GM21723 (cell line): ENCODE data around the gene MAP3K7CL.

Source experiments
- ATAC-seq: cut with Tn5 transposase; IDR thresholded peaks from one replicate; pipeline ENCODE4 v1.9.1; 2021; ENCODE audit warnings: mild to moderate bottlenecking, moderate library complexity; ENCODE audit not compliant: unreplicated experiment

Gene MAP3K7CL

DNA sequence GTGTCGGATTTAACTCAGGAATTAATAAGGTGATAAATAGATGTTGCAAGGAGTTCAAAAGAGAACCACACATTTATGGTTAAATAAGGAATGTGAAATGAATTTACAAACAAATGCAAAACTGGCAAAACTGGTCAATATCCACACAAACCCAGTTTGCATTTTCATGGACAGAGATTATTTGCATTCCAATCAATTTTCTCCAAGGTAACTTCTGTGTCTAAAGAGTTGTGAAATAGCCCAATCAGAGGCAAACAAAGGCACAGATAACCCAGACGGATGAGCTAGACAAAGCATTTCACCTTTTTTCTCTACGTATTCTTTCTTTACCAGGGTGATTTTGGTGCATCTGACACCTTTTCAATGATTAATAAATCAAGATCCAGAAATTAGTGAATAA lies 63.9 kb downstream of the MAP3K7CL start:
- ATAC-seq = no peak

DNA sequence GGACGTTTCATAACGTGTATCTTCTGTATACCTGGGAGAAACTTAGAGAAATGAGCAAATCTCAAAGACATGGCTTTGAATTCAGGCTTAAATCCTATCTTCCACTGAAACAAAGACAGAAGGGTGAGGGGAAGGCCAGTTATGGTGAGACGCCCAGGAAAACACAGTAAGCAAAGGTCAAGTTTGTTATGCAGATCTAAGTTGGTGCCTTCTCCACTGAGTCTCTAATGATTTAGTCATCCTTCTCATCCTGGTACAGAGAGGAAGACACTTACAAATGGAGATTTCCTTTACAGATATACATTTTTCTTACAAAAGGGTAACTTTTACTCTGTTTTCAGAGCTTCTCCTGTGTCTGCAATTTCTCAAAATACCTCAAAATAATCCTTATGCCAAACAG lies 64.4 kb downstream of the MAP3K7CL start:
- no peak for ATAC-seq

GRCh38 chr21:29195981-29196669 lies 65.7 kb downstream of the MAP3K7CL start:
- ATAC-seq = peak; percentile 96

GRCh38 chr21:29196670-29197191 lies 66.3 kb downstream of the MAP3K7CL start:
- ATAC-seq = peak; percentile 30

DNA sequence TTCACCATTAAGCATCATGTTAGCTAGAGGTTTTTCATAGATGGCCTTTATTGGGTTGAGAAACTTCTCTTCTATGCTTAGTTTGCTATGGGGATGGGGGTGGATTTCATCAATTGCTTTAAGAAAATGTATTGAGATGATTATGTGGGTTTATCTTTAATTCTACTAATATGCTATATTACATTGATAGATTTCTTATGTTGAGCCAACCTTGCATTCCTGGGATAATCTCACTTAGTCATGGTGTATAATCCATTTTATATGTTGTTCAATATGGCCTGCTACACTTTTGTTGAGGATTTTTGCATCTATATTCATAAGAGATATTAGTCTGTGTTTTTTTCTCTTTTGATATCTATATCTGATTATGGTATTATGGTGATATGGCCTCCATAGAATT lies 70.7 kb downstream of the MAP3K7CL start:
- no peak for ATAC-seq

GRCh38 chr21:29205009-29205408 lies 74.6 kb downstream of the MAP3K7CL start:
- ATAC-seq = no peak

DNA sequence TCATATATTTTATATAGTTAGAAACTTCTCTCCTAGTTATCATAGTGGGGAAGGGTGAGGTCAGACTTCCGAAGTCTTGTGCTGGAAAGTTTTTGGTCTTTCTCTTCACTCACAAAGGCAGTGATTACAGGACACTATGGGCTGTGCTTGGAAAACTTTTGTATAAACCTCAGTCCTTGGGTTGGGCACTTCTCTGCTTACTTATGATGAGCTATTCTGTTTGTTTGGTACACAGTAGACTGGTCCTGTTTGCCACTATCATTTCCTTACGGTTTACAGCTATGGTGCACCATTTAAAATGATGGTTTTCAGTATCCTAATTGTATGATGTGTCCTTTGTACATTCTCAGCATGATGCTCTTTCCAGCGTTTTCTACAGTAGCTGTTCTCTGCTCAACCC lies 75.5 kb downstream of the MAP3K7CL start:
- ATAC-seq = no peak

DNA sequence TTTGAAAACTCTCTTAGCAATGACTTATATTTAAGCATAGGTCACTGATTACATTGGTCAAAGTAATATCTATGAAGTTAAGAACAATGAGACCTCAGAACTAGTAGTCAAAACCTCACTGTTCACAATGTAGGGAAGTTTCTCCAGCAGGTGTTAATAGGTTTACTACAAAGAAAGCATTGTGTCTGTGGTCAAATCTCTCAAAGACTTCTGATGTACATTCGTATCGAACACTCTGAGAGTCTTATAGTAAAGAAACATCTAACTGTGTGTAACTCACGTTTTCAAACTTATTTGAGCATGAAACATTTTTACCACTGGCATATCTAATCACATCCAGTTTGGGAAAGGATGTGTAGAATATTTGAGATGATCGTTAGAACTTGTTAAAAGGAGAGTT lies 76.0 kb downstream of the MAP3K7CL start:
- ATAC-seq = no peak

DNA sequence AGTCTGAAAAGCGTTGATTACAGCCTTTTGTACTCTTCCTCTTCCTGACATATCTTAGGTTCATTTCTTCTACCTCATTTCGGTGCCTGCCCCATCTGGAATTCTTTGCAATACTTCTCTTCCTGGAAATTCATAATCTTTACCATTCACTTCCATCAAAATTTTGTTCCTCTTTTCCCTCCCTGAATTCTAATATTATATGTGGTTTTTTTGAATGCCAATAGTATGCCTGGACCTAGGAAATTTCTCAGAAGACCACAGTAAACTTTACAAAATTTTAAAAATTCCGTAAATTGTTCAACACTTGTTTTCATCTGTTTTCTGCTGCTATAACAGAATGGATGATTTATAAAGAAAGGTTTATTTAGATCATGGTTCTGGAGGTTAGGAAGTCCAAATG lies 76.8 kb downstream of the MAP3K7CL start:
- no peak for ATAC-seq

DNA sequence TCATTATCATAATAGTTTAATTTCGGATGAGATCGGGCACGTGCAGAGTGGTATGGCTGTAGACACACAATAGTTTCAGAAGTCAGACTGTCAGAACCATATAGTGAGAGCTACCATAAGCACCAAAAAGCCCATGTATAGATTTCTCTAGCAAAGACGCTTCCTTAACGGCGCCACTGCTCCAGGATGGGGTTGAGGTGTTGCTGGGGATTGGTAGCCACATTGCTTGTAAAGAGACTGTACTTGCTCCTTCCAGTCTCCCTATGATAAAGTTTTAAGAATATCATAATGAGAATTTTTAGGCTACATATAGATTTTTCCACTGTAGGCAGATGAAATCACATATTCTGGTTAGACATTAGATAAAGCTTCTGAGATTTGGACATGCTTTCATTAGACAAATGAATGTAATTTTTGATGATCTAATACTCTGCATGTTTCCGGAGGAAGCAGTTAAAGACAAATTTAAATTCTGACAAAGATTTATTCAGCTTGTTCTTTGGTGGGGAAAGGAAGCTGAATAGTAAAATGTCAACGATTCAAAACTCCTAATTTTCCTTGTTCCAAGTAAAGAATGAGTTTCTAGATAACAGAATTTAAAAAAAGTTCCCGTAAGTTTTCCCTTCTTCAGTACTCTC lies 77.7 kb downstream of the MAP3K7CL start:
- ATAC-seq = no peak

GRCh38 chr21:29208682-29209059 lies 78.2 kb downstream of the MAP3K7CL start:
- no peak for ATAC-seq

DNA sequence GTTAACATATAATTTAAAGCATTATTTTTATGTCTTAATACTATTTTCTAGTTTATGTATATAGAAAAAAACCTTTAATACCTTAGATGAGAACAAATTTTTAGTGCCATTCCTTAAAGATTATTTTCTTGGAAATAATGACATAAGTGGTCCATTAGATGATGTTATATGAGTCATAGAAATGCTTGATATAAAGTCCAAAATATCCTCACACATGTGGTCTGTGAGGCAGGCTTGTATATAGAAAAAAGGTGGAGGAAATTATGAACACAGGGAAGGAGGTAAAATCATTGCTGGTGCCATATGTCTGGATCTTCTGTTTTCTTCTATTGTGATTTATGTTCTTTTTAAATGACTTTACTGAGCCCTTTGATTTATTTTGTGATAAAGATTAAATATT lies 79.3 kb downstream of the MAP3K7CL start:
- ATAC-seq = no peak

GRCh38 chr21:29211205-29211604 lies 80.8 kb downstream of the MAP3K7CL start:
- no peak for ATAC-seq

GRCh38 chr21:29212446-29212845 lies 82.0 kb downstream of the MAP3K7CL start:
- no peak for ATAC-seq

- ATAC-seq = no peak
These were observed 83.3 kb downstream of the MAP3K7CL start for GRCh38 chr21:29213513-29214385.

GRCh38 chr21:29215709-29216108 lies 85.3 kb downstream of the MAP3K7CL start:
- ATAC-seq = no peak

DNA sequence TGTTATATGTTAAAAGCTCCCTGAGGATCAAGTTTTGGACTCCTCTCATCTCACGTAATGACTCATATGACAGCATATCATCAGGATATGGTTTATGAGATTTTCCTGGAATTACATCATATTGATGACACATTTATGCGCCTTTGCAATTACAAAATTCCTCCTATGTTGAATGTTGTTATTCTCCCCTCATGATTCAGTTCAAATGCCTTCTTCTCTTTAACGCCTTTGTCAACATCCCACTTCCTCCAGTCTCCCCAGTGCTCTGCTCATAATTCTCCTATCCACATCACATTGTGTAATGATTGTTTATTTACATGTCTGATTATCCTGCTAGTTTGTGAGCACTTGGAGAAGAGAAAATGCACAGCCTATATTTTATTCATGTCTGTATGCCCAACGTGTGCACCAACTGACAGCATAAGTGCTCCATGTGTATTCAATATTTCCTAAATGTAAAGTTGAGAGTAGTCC lies 87.4 kb downstream of the MAP3K7CL start:
- ATAC-seq = no peak

- no peak for ATAC-seq
These were observed 88.3 kb downstream of the MAP3K7CL start for GRCh38 chr21:29218749-29219148.

DNA sequence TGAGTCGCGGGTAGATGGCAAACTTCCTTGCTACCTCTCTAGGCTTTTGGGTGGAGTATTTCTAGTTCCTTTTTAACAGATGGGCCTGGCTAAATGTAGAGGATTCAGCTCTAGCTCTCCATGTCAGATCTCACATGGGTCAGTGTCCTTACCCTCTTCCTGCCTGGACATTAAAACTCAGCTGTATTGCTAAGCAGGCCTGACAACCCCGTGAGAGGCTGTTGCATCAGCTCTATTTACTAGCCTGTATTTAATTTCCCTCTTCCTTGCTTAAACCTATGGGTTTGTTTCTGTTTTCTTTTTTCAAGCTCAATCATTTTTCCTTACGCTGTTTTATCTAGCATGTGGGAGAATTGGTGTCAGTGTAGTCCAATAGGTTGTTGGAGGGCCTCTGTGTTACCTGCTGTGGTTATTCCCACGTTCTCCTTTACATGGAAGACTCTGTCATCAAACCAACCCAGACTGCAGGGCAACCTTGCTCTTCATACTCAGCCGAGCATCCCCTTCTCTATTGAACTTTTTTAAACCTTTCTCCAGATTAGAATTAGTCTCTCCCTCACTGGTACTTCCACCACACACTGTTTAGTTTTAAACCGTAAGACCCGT lies 88.8 kb downstream of the MAP3K7CL start:
- no peak for ATAC-seq

GRCh38 chr21:29221253-29221744 lies 90.9 kb downstream of the MAP3K7CL start:
- no peak for ATAC-seq

DNA sequence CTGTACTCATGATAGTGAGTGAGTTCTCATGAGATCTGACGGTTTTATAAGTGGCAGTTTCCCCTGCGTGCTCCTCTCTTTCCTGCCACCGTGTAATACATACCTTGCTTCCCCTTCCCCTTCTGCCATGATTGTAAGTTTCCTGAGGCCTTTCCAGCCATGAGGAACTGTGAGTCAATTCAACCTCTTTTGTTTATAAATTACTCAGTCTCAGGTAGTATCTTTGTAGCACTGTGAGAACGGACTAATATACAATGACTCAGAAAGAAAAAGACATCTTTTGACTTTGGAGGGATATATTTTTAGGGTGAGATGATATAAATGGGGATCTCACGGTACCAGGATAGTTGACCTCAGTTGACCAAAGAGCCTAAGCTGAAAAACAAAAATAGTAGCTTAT lies 93.6 kb downstream of the MAP3K7CL start:
- no peak for ATAC-seq
